Kidney (tissue), 14 donors: Measurements from ENCODE around the gene HOXC4. TPM values are rescaled to one million over a fixed set of nuclear protein-coding genes. Genes with fewer than 3 reads are reported as not detected.

Experiments
- DNase-seq, 5 donors: peaks; one replicate each; pipeline ENCODE4 v3.0.0-alpha.2; 2013 to 2020
- FAIRE-seq: peaks from 2 replicates; lab custom pipeline; 2012; peaks lifted over from hg19 to GRCh38; lab: Jason Lieb, UNC
- H3K27ac ChIP-seq, 2 donors: one replicate each; pipeline ENCODE4 v1.7.0; 2013; ENCODE audit warnings: low read depth in 2 of 2, low read length in 2 of 2, inconsistent platforms in 1 of 2
- H3K27me3 ChIP-seq: one replicate; pipeline ENCODE4 v1.7.1; 2013; ENCODE audit warnings: low read length, inconsistent platforms; ENCODE audit not compliant: control insufficient read depth, insufficient read depth
- H3K36me3 ChIP-seq, 3 donors: one replicate each; pipeline versions ENCODE4 v1.7.0 to v1.7.1; 2013; ENCODE audit warnings: low read length in 3 of 3, control low read depth in 1 of 3, inconsistent platforms in 1 of 3; ENCODE audit not compliant: insufficient read depth in 3 of 3, control insufficient read depth in 2 of 3
- H3K4me1 ChIP-seq, 3 donors: one replicate each; pipeline versions ENCODE4 v1.7.0 to v1.7.1; 2013; ENCODE audit warnings: low read length in 3 of 3, inconsistent platforms in 1 of 3, low read depth in 1 of 3; ENCODE audit not compliant: control insufficient read depth in 2 of 3, insufficient read depth in 2 of 3
- H3K4me3 ChIP-seq, 3 donors: one replicate each; pipeline versions ENCODE4 v1.7.0 to v1.8.1; 2013; ENCODE audit warnings: low read length in 3 of 3, control low read depth in 1 of 3, inconsistent platforms in 1 of 3
- H3K9ac ChIP-seq, 3 donors: one replicate each; pipeline versions ENCODE4 v1.7.0 to v1.7.1; 2013; ENCODE audit warnings: low read length in 3 of 3, control low read depth in 1 of 3, inconsistent platforms in 1 of 3
- H3K9me3 ChIP-seq, 3 donors: one replicate each; pipeline versions ENCODE4 v1.7.0 to v1.7.1; 2013; ENCODE audit warnings: low read length in 3 of 3, control low read depth in 1 of 3, inconsistent platforms in 1 of 3; ENCODE audit not compliant: control insufficient read depth in 2 of 3, insufficient read depth in 1 of 3
- CTCF ChIP-seq: IDR thresholded peaks from 3 replicates; pipeline ENCODE4 v1.5.1; 2012; ENCODE audit warnings: mild to moderate bottlenecking, moderate library complexity, borderline replicate concordance; ENCODE audit not compliant: insufficient read depth; ENCODE audit errors: extremely low read depth
- intact Hi-C: fragments of 100-400 bp; cut with DNase I; formaldehyde crosslinking; loops from one replicate; pipeline ENCODE4 v1.11.1; 2022
- polyA plus RNA-seq: library from polyadenylated mRNA; stranded (reverse); fragments of 350-450 nt; fragmentation: Illumina TruSeq; extraction: RNeasy Lipid Tissue Mini Kit (QIAGEN cat#74804); gene quantifications from one replicate; pipeline ENCODE4 v1.2.3, GENCODE V29; 2014; ENCODE audit warnings: low read depth, low replicate concordance; ENCODE audit not compliant: insufficient read depth
- total RNA-seq: library from RNA; stranded (reverse); fragmentation: NEBNext Ultra II Directional; extraction: Animal tissue kit (Norgen Biotek cat#: 25700); gene quantifications from one replicate; pipeline ENCODE4 v1.2.1, GENCODE V29; 2021
- donor health status: control.
- donor health status: control.
- donor health status: control.
- donor health status: control.
- donor health status: control.
- donor health status: DM: yes; HTN: yes; CAD: no.
- donor health status: Normal renal cell carcinoma (clear cell type).

The HOXC4 gene
- total and polyA plus RNA-seq, 2 donors from 2014 or later: 13.9 to 24.5 TPM

- no peak for FAIRE-seq
- peak overlapping the region; percentile 55 to 59 for H3K27ac ChIP-seq
- no peaks in the 10 kb centered on the region for H3K9me3 ChIP-seq
- peak in 2 of 5 donors; percentile 68 to 89 for DNase-seq
- peaks cover 4% of the 10 kb centered on the region for H3K27me3 ChIP-seq
- peaks cover 6 to 23% (median 11%) of the 10 kb centered on the region in 3 donors for H3K4me1 ChIP-seq
- H3K36me3 ChIP-seq: no peaks in the 10 kb centered on the region
- no peak for TF ChIP-seq CTCF
- H3K9ac ChIP-seq: peak overlapping the region in 2 of 3 donors; percentile 72 to 73
- intact Hi-C loops: no loop called here
- H3K4me3 ChIP-seq: peak overlapping the region; percentile 39 to 67 (median 60)
Observed at GRCh38 chr12:54006559-54007220, 46.9 kb upstream of the HOXC4 start.

GRCh38 chr12:54007538-54008259 is 45.9 kb upstream of the HOXC4 start:
- H3K4me1 ChIP-seq: peaks cover 6 to 24% (median 12%) of the 10 kb centered on the region in 3 donors
- no peak for FAIRE-seq
- H3K36me3 ChIP-seq: no peaks in the 10 kb centered on the region
- H3K27ac ChIP-seq: no peak overlapping the region
- no peak for TF ChIP-seq CTCF
- H3K27me3 ChIP-seq: peaks cover 4% of the 10 kb centered on the region
- no peak overlapping the region for H3K4me3 ChIP-seq
- intact Hi-C loops: no loop called here
- H3K9me3 ChIP-seq: no peaks in the 10 kb centered on the region
- no peak overlapping the region for H3K9ac ChIP-seq
- DNase-seq: peak in 1 of 5 donors; percentile 67

- H3K9ac ChIP-seq: no peak overlapping the region
- FAIRE-seq: no peak
- TF ChIP-seq CTCF: no peak
Observed at GRCh38 chr12:54008260-54008552, 45.4 kb upstream of the HOXC4 start.

More at GRCh38 chr12:54008260-54008552, 45.4 kb upstream of the HOXC4 start:
- DNase-seq: peak in 1 of 5 donors; percentile 34
- Histone ChIP-seq H3K4me3 (no peak overlapping the region), H3K27me3 (peaks cover 4% of the 10 kb centered on the region), H3K9me3 (no peaks in the 10 kb centered on the region), H3K4me1 (peaks cover 6 to 29% (median 16%) of the 10 kb centered on the region in 3 donors), H3K36me3 (no peaks in the 10 kb centered on the region), H3K27ac (no peak overlapping the region)
- intact Hi-C loops: no loop called here
